ENCODE data around the gene MTNR1B. TPM values are rescaled to one million over a fixed set of nuclear protein-coding genes. Genes with fewer than 3 reads are reported as not detected.
A peak's percentile ranks its signal among the peaks of the same experiment; 100 is the strongest.

MTNR1B gene
- polyA plus RNA-seq, 1 of the 3 experiments (the other 2 are of a cell fraction): not detected

- no peak for TF ChIP-seq EZH2phosphoT487 (IDR thresholded peaks at IDR 0.05; ENCODE audit: borderline replicate concordance, low read depth)
- no peak for TF ChIP-seq GABPA (IDR thresholded peaks at IDR 0.05; ENCODE audit: low read depth)
These were observed 2.3 kb upstream of the MTNR1B start (continued) for GRCh38 chr11:92967178-92967577.

GRCh38 chr11:92967867-92968266 lies 1.6 kb upstream of the MTNR1B start:
- Histone ChIP-seq H2AFZ (ENCODE audit: low read depth) (no peak overlapping the region), H3F3A (replicated peaks; ENCODE audit: insufficient read depth) (no peaks in the 10 kb centered on the region), H3K9me2 (no peaks in the 10 kb centered on the region), H3K4me2 (no peak overlapping the region), H3K4me1 (ENCODE audit: control insufficient read depth in 1 of 2, insufficient read depth in 2 of 2, low read depth in 1 of 2, low read length in 1 of 2) (peaks cover 0 to 17% of the 10 kb centered on the region in 2 experiments; a peak in 2 of 4 replicates), H4K20me1 (ENCODE audit: insufficient read depth) (no peaks in the 10 kb centered on the region), H3K9me3 (no peaks in the 10 kb centered on the region), H3K27ac (ENCODE audit: low read depth in 2 of 2, low read length in 1 of 2) (no peak overlapping the region), H3K36me3 (replicated peaks in 1 of 2; ENCODE audit: control insufficient read depth in 1 of 2, insufficient read depth in 2 of 2, low read length in 1 of 2) (no peaks in the 10 kb centered on the region), H3K9ac (no peak overlapping the region), H3K79me2 (ENCODE audit: insufficient read depth) (no peaks in the 10 kb centered on the region), H3K27me3 (ENCODE audit: insufficient read depth) (no peaks in the 10 kb centered on the region), H3K4me3 (ENCODE audit: low read depth in 2 of 2, low read length in 1 of 2) (no peak overlapping the region)
- TF ChIP-seq SMC3 (IDR thresholded peaks at IDR 0.05; ENCODE audit: low read depth, low read length) (no peak), JUND (IDR thresholded peaks at IDR 0.05) (no peak), MXI1 (IDR thresholded peaks at IDR 0.05; ENCODE audit: low read depth, low read length) (no peak), USF2 (IDR thresholded peaks at IDR 0.05; ENCODE audit: borderline replicate concordance, low read depth, low read length) (no peak), NRF1 (IDR thresholded peaks at IDR 0.05; ENCODE audit: low read depth, low read length) (no peak), RFX5 (IDR thresholded peaks at IDR 0.05; ENCODE audit: low read length) (no peak), FOSL2 (IDR thresholded peaks at IDR 0.05; ENCODE audit: borderline replicate concordance, low read depth) (no peak), MEF2A (IDR thresholded peaks at IDR 0.05; ENCODE audit: borderline replicate concordance, low read depth) (no peak), YY1 (IDR thresholded peaks at IDR 0.05; ENCODE audit: low read depth) (no peak), FOXJ3 (CRISPR knock-in tag; IDR thresholded peaks at IDR 0.05) (no peak), POLR2AphosphoS5 (IDR thresholded peaks at IDR 0.05; ENCODE audit: low read depth, low read length) (no peak)
- TF ChIP-seq, protein P1, sequence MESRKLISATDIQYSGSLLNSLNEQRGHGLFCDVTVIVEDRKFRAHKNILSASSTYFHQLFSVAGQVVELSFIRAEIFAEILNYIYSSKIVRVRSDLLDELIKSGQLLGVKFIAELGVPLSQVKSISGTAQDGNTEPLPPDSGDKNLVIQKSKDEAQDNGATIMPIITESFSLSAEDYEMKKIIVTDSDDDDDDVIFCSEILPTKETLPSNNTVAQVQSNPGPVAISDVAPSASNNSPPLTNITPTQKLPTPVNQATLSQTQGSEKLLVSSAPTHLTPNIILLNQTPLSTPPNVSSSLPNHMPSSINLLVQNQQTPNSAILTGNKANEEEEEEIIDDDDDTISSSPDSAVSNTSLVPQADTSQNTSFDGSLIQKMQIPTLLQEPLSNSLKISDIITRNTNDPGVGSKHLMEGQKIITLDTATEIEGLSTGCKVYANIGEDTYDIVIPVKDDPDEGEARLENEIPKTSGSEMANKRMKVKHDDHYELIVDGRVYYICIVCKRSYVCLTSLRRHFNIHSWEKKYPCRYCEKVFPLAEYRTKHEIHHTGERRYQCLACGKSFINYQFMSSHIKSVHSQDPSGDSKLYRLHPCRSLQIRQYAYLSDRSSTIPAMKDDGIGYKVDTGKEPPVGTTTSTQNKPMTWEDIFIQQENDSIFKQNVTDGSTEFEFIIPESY (IDR thresholded peaks at IDR 0.05; ENCODE audit: borderline replicate concordance, low read depth): no peak
- no peak for DNase-seq
- ChIA-PET POLR2A (no interaction called here), CTCF (interaction anchor here (1.4 to 2.7 kb wide), 2 partner anchors 26 to 193 kb away, joined by 3 to 9 read pairs; no protein-coding TSS in a partner anchor)
- 84% methylated on average over 2 of the region's 2 CpGs for WGBS (ENCODE audit: low lambda C conversion rate)

- Histone ChIP-seq H3K9me3 (no peaks in the 10 kb centered on the region), H3K27me3 (ENCODE audit: insufficient read depth) (no peaks in the 10 kb centered on the region), H3K9me2 (no peaks in the 10 kb centered on the region), H3K4me3 (ENCODE audit: low read depth in 2 of 2, low read length in 1 of 2) (peak overlapping the region in 1 of 2 experiments; percentile 28; a peak in 2 of 4 replicates), H3K79me2 (ENCODE audit: insufficient read depth) (no peaks in the 10 kb centered on the region), H3K4me2 (no peak overlapping the region), H2AFZ (ENCODE audit: low read depth) (no peak overlapping the region), H3F3A (replicated peaks; ENCODE audit: insufficient read depth) (no peaks in the 10 kb centered on the region), H3K4me1 (ENCODE audit: control insufficient read depth in 1 of 2, insufficient read depth in 2 of 2, low read depth in 1 of 2, low read length in 1 of 2) (peaks cover 0 to 17% of the 10 kb centered on the region in 2 experiments; a peak in 2 of 4 replicates), H3K27ac (ENCODE audit: low read depth in 2 of 2, low read length in 1 of 2) (no peak overlapping the region), H3K36me3 (replicated peaks in 1 of 2; ENCODE audit: control insufficient read depth in 1 of 2, insufficient read depth in 2 of 2, low read length in 1 of 2) (no peaks in the 10 kb centered on the region), H4K20me1 (ENCODE audit: insufficient read depth) (no peaks in the 10 kb centered on the region), H3K9ac (no peak overlapping the region)
- CTCF ChIA-PET: interaction anchor here (0.8 to 2.7 kb wide), 4 partner anchors 9 to 256 kb away, joined by 3 to 9 read pairs (median 7); no protein-coding TSS in a partner anchor
- POLR2A ChIA-PET: interaction anchor here (1.2 kb wide), 1 partner anchor 9 kb away, joined by 3 read pairs; no protein-coding TSS in a partner anchor
- 41% methylated on average over 16 of the region's 16 CpGs for WGBS (ENCODE audit: low lambda C conversion rate)
- TF ChIP-seq SIN3A (IDR thresholded peaks at IDR 0.05; ENCODE audit: borderline replicate concordance, low read depth, low read length) (no peak), YY1 (IDR thresholded peaks at IDR 0.05; ENCODE audit: low read depth) (no peak), REST (IDR thresholded peaks at IDR 0.05; ENCODE audit: low read depth, low read length) (no peak), EP300 (IDR thresholded peaks at IDR 0.05; ENCODE audit: borderline replicate concordance in 1 of 2, low read depth in 1 of 2, low read length in 1 of 2) (no peak), PBX3 (IDR thresholded peaks at IDR 0.05) (no peak), EZH2phosphoT487 (IDR thresholded peaks at IDR 0.05; ENCODE audit: borderline replicate concordance, low read depth) (no peak)
- no peak for DNase-seq
These were observed 188 bp upstream of the MTNR1B start for GRCh38 chr11:92969293-92969633.

Data from SK-N-SH (cell line).